DOHH2 (cell line): ENCODE data around the gene LBP.

ENCODE experiments used
- CTCF ChIP-seq: fragments of 200-600 bp; sonication (generic); IDR thresholded peaks from one replicate; pipeline ENCODE4 v1.5.1; 2014; ENCODE audit warnings: antibody characterized with exemption, mild to moderate bottlenecking, low read depth, low read length; ENCODE audit not compliant: poor library complexity, severe bottlenecking
- EZH2phosphoT487 ChIP-seq: fragments of 200-600 bp; sonication (generic); IDR thresholded peaks from 2 replicates; pipeline ENCODE4 v1.6.1; 2017; ENCODE audit warnings: borderline replicate concordance, mild to moderate bottlenecking, antibody characterized with exemption, low read length, moderate library complexity, mixed read lengths

- TF ChIP-seq EZH2phosphoT487 = no peak
- no peak for TF ChIP-seq CTCF
These were observed 16.9 kb downstream of the LBP start for GRCh38 chr20:38363004-38363747.
